Measurements from ENCODE around the gene GSTO2. TPM values are rescaled to one million over a fixed set of nuclear protein-coding genes. Genes with fewer than 3 reads are reported as not detected.

The GSTO2 gene
- total RNA-seq, 2 donors from 2014 or later: 12.8 to 18.9 TPM

Small RNA genes within 50 kb of the gene (microRNA-seq; reads per million reads assigned to microRNA genes)
- not detected for gene MIR4482

Other genes with a start within 250 kb of the GSTO2 start
- 100 to 1,000 TPM; 115 to 249 TPM for gene COL17A1, start 183.3 kb upstream of the GSTO2 start, total RNA-seq
- gene SFR1, start 147.0 kb upstream of the GSTO2 start, total RNA-seq: 1 to 10 TPM; 6.8 to 8.0 TPM
- under 1 TPM; 0.16 to 0.49 TPM for gene CFAP43, start 36.8 kb upstream of the GSTO2 start, total RNA-seq
- 10 to 100 TPM; 89.9 to 98.0 TPM for gene GSTO1, start 14.3 kb upstream of the GSTO2 start, total RNA-seq
- 1 to 10 TPM; 5.9 to 9.6 TPM for gene ITPRIP, start 69.3 kb downstream of the GSTO2 start, total RNA-seq
- gene CFAP58, start 84.6 kb downstream of the GSTO2 start, total RNA-seq: under 1 TPM in 1 of 2 donors, not detected in 1; 0.11 TPM